Sigmoid colon (tissue), 4 donors: ENCODE data around the gene PSMC3.

Experiments
- EP300 ChIP-seq, 4 donors: sonication (generic); formaldehyde crosslinking; IDR thresholded peaks; one replicate each; pipeline ENCODE4 v1.6.1; 2017; ENCODE audit warnings: antibody characterized with exemption in 4 of 4
- POLR2A ChIP-seq, 2 donors: fragments of 450-650 bp; IDR thresholded peaks; one replicate each; pipeline ENCODE4 v1.6.1; 2016; ENCODE audit warnings: antibody characterized with exemption in 2 of 2, mild to moderate bottlenecking in 2 of 2, moderate library complexity in 2 of 2
- POLR2AphosphoS5 ChIP-seq, 4 donors: sonication (generic); formaldehyde crosslinking; IDR thresholded peaks; one replicate each; pipeline ENCODE4 v1.6.1; 2017; ENCODE audit warnings: antibody characterized with exemption in 4 of 4
- TF ChIP-seq, protein P1 (sequence below), 4 experiments: fragments of 450-650 bp in 3 of 4; fragments of 200-600 bp in 1 of 4; IDR thresholded peaks; one replicate each; pipeline ENCODE4 v1.5.1; 2016 to 2019; ENCODE audit warnings: antibody characterized with exemption in 4 of 4, mild to moderate bottlenecking in 3 of 4, moderate library complexity in 2 of 4

DNA sequence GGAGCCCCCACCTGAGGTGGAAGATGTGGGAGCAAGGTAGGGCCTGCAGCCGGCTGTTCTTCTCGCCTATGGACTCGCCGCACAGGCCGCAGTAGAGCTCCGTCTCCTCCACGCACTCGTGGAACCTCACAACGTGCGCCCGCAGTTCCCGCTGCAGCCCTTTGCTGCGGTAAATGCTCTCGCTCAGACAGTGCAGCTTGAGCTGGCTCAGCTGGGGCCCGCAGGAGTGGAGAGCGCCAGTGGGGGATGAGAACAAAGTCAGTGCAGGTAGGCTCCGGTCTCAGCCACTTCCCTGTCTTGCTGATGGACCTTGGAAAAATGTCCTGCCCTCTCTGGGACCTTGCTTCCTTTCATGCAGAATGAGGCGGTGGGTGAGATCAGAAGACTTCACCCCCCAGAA is 12.5 kb upstream of the PSMC3 start:
- TF ChIP-seq POLR2A (IDR thresholded peaks at IDR 0.05) (no peak), EP300 (IDR thresholded peaks at IDR 0.05) (no peak), POLR2AphosphoS5 (IDR thresholded peaks at IDR 0.05) (no peak)
- TF ChIP-seq, protein P1, sequence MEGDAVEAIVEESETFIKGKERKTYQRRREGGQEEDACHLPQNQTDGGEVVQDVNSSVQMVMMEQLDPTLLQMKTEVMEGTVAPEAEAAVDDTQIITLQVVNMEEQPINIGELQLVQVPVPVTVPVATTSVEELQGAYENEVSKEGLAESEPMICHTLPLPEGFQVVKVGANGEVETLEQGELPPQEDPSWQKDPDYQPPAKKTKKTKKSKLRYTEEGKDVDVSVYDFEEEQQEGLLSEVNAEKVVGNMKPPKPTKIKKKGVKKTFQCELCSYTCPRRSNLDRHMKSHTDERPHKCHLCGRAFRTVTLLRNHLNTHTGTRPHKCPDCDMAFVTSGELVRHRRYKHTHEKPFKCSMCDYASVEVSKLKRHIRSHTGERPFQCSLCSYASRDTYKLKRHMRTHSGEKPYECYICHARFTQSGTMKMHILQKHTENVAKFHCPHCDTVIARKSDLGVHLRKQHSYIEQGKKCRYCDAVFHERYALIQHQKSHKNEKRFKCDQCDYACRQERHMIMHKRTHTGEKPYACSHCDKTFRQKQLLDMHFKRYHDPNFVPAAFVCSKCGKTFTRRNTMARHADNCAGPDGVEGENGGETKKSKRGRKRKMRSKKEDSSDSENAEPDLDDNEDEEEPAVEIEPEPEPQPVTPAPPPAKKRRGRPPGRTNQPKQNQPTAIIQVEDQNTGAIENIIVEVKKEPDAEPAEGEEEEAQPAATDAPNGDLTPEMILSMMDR (IDR thresholded peaks at IDR 0.05) = no peak
